GM12878 (cell line): ENCODE measurements around the gene STK32B. TPM values are rescaled to one million over a fixed set of nuclear protein-coding genes. Genes with fewer than 3 reads are reported as not detected.

Experiments
- ATAC-seq: fragments of 200-7000 bp; cut with Tn5 transposase; 3 replicates; pipeline ENCODE4 v1.9.1; 2020; ENCODE audit warnings: mild to moderate bottlenecking, moderate library complexity
- BruUV-seq: library from RNA; stranded (reverse); fragments of 400-500 nt; replicated peaks from 2 replicates; lab custom pipeline; 2021; lab: Mats Ljungman, UMichigan
- CTCF ChIA-PET: fragments of 300-600 bp; sonication (Branson Sonifier 250); formaldehyde crosslinking; extraction: SDS; loops from one replicate; lab custom pipeline; 2021; ENCODE audit warnings: inconsistent platforms; lab: Yijun Ruan, JAX
- POLR2A ChIA-PET: fragments of 350-600 bp; formaldehyde crosslinking; extraction: SDS; loops from one replicate; lab custom pipeline; 2021; ENCODE audit warnings: inconsistent platforms; lab: Charles Lee
- RAD21 ChIA-PET: fragments of 300-600 bp; sonication (Branson Sonifier 250); formaldehyde crosslinking; loops from one replicate; lab custom pipeline; 2023; ENCODE audit warnings: antibody characterized with exemption; ENCODE audit not compliant: unreplicated experiment; lab: Charles Lee
- SMC1A ChIA-PET: fragments of 300-600 bp; sonication (Branson Sonifier 250); formaldehyde crosslinking; loops from one replicate; lab custom pipeline; 2023; ENCODE audit not compliant: unreplicated experiment, uncharacterized antibody; lab: Charles Lee
- DNase-seq: peaks from one replicate; pipeline ENCODE4 v3.0.0-alpha.2; 2011; ENCODE audit warnings: low read depth, low spot score
- FAIRE-seq: peaks from 3 replicates; lab custom pipeline; 2011; peaks lifted over from hg19 to GRCh38; lab: Jason Lieb, UNC
- H2AFZ ChIP-seq: 2 replicates; pipeline ENCODE4 v1.6.0; 2011; ENCODE audit warnings: low read depth, low read length, control low read depth; ENCODE audit not compliant: control insufficient read depth
- H3K27ac ChIP-seq: 2 replicates; pipeline ENCODE4 v1.5.1; 2011; ENCODE audit warnings: control low read depth; ENCODE audit not compliant: control insufficient read depth, insufficient read depth
- H3K27me3 ChIP-seq, 2 experiments: replicated peaks in 1 of 2; 2 replicates each; pipeline versions ENCODE4 v1.6.0 to v1.6.1; 2011; ENCODE audit warnings: low read length in 1 of 2; ENCODE audit not compliant: control insufficient read depth in 2 of 2, insufficient read depth in 2 of 2
- H3K36me3 ChIP-seq, 2 experiments: 2 replicates each; pipeline ENCODE4 v1.5.1; 2011; ENCODE audit warnings: low read length in 1 of 2; ENCODE audit not compliant: control insufficient read depth in 2 of 2, insufficient read depth in 2 of 2
- H3K4me1 ChIP-seq: 2 replicates; pipeline ENCODE4 v1.6.1; 2011; ENCODE audit warnings: mild to moderate bottlenecking, low read length, moderate library complexity, mixed read lengths; ENCODE audit not compliant: control insufficient read depth, insufficient read depth
- H3K4me2 ChIP-seq: 2 replicates; pipeline ENCODE4 v1.6.0; 2011; ENCODE audit warnings: control low read depth; ENCODE audit not compliant: control insufficient read depth, insufficient read depth
- H3K4me3 ChIP-seq: fragments of 200-600 bp; sonication (generic); 2 replicates; pipeline ENCODE4 v1.5.1; 2016
- H3K79me2 ChIP-seq: 2 replicates; pipeline ENCODE4 v1.6.0; 2011; ENCODE audit warnings: low read length; ENCODE audit not compliant: control insufficient read depth, insufficient read depth
- H3K9ac ChIP-seq: 2 replicates; pipeline ENCODE4 v1.8.0; 2011; ENCODE audit warnings: low read length, control low read depth, mixed read lengths; ENCODE audit not compliant: control insufficient read depth, insufficient read depth
- H3K9me3 ChIP-seq: replicated peaks from 3 replicates; pipeline ENCODE4 v1.5.1; 2011; ENCODE audit warnings: mild to moderate bottlenecking, low read length; ENCODE audit not compliant: control insufficient read depth, insufficient read depth
- H4K20me1 ChIP-seq: 2 replicates; pipeline ENCODE4 v1.6.0; 2011; ENCODE audit not compliant: control insufficient read depth, insufficient read depth
- BCL11A ChIP-seq: IDR thresholded peaks from 2 replicates; pipeline ENCODE4 v1.6.1; 2011; ENCODE audit warnings: low read depth, low read length
- CREM ChIP-seq: IDR thresholded peaks from 2 replicates; pipeline ENCODE4 v1.6.1; 2014; ENCODE audit warnings: antibody characterized with exemption, low read depth
- EP300 ChIP-seq, 2 experiments: fragments of 150-350 bp in 1 of 2; IDR thresholded peaks; 2 replicates each; pipeline ENCODE4 v1.6.1; 2011 to 2012; ENCODE audit warnings: low read depth in 2 of 2, low read length in 2 of 2, borderline replicate concordance in 1 of 2, improper control_type of control experiment in 1 of 2, inconsistent platforms in 1 of 2; ENCODE audit not compliant: control insufficient read depth in 1 of 2
- GATAD2B ChIP-seq: fragments of 450-650 bp; conservative IDR thresholded peaks from 2 replicates; pipeline ENCODE4 v1.6.1; 2017; ENCODE audit warnings: low read depth, mild to moderate bottlenecking, moderate library complexity
- HDAC2 ChIP-seq: fragments of 200-600 bp; sonication (generic); IDR thresholded peaks from 2 replicates; pipeline ENCODE4 v1.6.1; 2017
- KDM1A ChIP-seq: fragments of 200-600 bp; sonication (generic); IDR thresholded peaks from 2 replicates; pipeline ENCODE4 v1.6.1; 2016; ENCODE audit warnings: borderline replicate concordance
- NBN ChIP-seq: fragments of 450-650 bp; IDR thresholded peaks from 2 replicates; pipeline ENCODE4 v1.6.1; 2016
- NKRF ChIP-seq: fragments of 450-650 bp; conservative IDR thresholded peaks from 2 replicates; pipeline ENCODE4 v1.6.1; 2017; ENCODE audit warnings: mild to moderate bottlenecking, moderate library complexity
- PBX3 ChIP-seq: IDR thresholded peaks from 2 replicates; pipeline ENCODE4 v1.6.1; 2011; ENCODE audit warnings: mild to moderate bottlenecking, low read depth, low read length, moderate library complexity; ENCODE audit not compliant: insufficient replicate concordance
- RAD51 ChIP-seq: fragments of 450-650 bp; IDR thresholded peaks from 2 replicates; pipeline ENCODE4 v1.6.1; 2016; ENCODE audit warnings: moderate library complexity, mild to moderate bottlenecking, inconsistent platforms
- SP1 ChIP-seq: IDR thresholded peaks from one replicate; pipeline ENCODE4 v1.6.1; 2011; ENCODE audit warnings: low read depth, low read length
- SRF ChIP-seq, 2 experiments: IDR thresholded peaks; 2 replicates each; pipeline ENCODE4 v1.6.1; 2011; ENCODE audit warnings: low read depth in 2 of 2, low read length in 2 of 2, mild to moderate bottlenecking in 1 of 2, moderate library complexity in 1 of 2
- TARDBP ChIP-seq: IDR thresholded peaks from 2 replicates; pipeline ENCODE4 v1.6.1; 2016; ENCODE audit warnings: borderline replicate concordance
- whole genome bisulfite sequencing: methylation state at CpG from one replicate; pipeline ENCODE4 v1.1.6; 2016; ENCODE audit warnings: low lambda C conversion rate; ENCODE audit not compliant: insufficient replicate concordance, insufficient coverage; ENCODE audit errors: missing lambda C conversion rate; 5-methylcytosine and 5-hydroxymethylcytosine counted together
- in situ Hi-C: fragments of 300-500 bp; cut with MboI; formaldehyde crosslinking; loops from 9 replicates; pipeline ENCODE4 v1.14.3; 2018; ENCODE audit warnings: mixed read lengths
- intact Hi-C: fragments of 100-400 bp; cut with micrococcal nuclease; formaldehyde crosslinking; loops from one replicate; pipeline ENCODE4 v1.14.2; 2022; ENCODE audit not compliant: unreplicated experiment
- polyA plus RNA-seq, 11 experiments: library from polyadenylated mRNA; depleted of rRNA in 4 of 11; unstranded in 6 of 11; stranded (reverse) in 5 of 11; fragments of >200 nt; fragmentation: Nextera tagmentation in 4 of 11; fragmentation: Illumina TruSeq in 1 of 11; extraction: Ambion mirVana in 4 of 11; extraction: Trizol in 1 of 11; gene quantifications; 1 replicate in 1 of 11; 2 replicates in 10 of 11; pipeline versions ENCODE4 v1.2.1 to v1.2.3, GENCODE V29; 2011 to 2016; ENCODE audit warnings: inconsistent platforms in 2 of 11, missing spikeins in 2 of 11, low read depth in 1 of 11
- total RNA-seq, 4 experiments: library from RNA; depleted of rRNA in 3 of 4; stranded (reverse); fragments of >200 nt in 3 of 4; fragmentation: Illumina TruSeq in 1 of 4; extraction: Trizol in 1 of 4; gene quantifications; 2 replicates each; pipeline versions ENCODE4 v1.2.1 to v1.2.3, GENCODE V29; 2013 to 2021

The STK32B gene
- total and polyA plus RNA-seq, 10 of the 15 experiments (the other 5 are each of a cell fraction or from before 2014, with no cell fraction given), result 0.04 to 0.12 (median 0.08) TPM; not detected in 7

GRCh38 chr4:5477613-5478012, 426.3 kb downstream of the STK32B start:
- DNase-seq, result no peak
- TF ChIP-seq PBX3 (no peak), NKRF (no peak), KDM1A (no peak), TARDBP (no peak), HDAC2 (no peak), EP300 (IDR thresholded peaks at IDR 0.05; ENCODE audit: borderline replicate concordance in 1 of 2, control insufficient read depth in 1 of 2, low read depth in 2 of 2, low read length in 2 of 2) (no peak), SP1 (no peak), RAD51 (no peak), NBN (no peak), BCL11A (no peak), GATAD2B (no peak), CREM (no peak), SRF (IDR thresholded peaks at IDR 0.05; ENCODE audit: low read depth in 2 of 2, low read length in 2 of 2) (no peak)

More at GRCh38 chr4:5477613-5478012, 426.3 kb downstream of the STK32B start:
- in situ Hi-C loops (no loop called here), intact Hi-C loops (no loop called here)
- ATAC-seq (no peak), FAIRE-seq (no peak)
- SMC1A ChIA-PET, result no interaction called here
- Histone ChIP-seq H3K9ac (no peak overlapping the region), H3K36me3 (no peaks in the 10 kb centered on the region), H3K27ac (no peak overlapping the region), H3K79me2 (no peaks in the 10 kb centered on the region), H4K20me1 (no peaks in the 10 kb centered on the region), H3K4me1 (no peaks in the 10 kb centered on the region), H3K4me2 (no peak overlapping the region), H3K4me3 (no peak overlapping the region), H3K9me3 (no peaks in the 10 kb centered on the region), H2AFZ (no peak overlapping the region), H3K27me3 (no peaks in the 10 kb centered on the region)
- no TSS peak for BruUV-seq
- CTCF ChIA-PET, result interaction anchor here (1.4 kb wide), 1 partner anchor 18 kb away, joined by 4 read pairs; no protein-coding TSS in a partner anchor
- WGBS, result 41% methylated on average over 7 of the region's 8 CpGs
- POLR2A ChIA-PET, result no interaction called here
- RAD21 ChIA-PET, result no interaction called here
